NCI-H774 (cell line): Measurements from ENCODE around the gene SVEP1.
"Not testable (repeated sequence)": the region's sequence is repeated elsewhere in the genome, so short reads cannot be mapped to it uniquely, and the experiment has no call there.

Experiments used
- DNase-seq: peaks from one replicate; lab custom pipeline; 2025; lab: John Stamatoyannopoulos, UW

SVEP1 gene

DNA sequence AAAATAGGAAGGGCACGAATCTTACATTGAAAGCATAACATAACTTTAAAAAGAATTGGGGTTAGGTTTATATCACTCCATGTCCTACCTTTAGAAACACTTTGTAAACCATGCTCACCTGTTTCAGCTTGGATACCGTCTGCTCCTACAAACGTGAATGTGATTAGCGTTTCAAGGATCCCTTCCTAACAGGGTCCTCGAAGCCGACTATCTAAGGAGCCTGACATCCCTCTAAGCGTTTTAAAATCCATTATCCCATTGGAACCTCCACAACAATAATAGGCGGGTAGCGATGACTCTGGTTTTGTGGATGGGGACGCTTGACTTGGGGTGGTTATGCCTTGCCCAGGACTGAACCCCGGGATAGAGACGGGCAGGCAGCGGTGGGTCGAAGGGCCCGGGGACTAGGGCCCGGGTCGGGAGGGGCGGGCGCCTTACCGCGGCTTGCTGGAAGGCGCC lies 937 bp downstream of the SVEP1 start:
- DNase-seq = no peak

DNA sequence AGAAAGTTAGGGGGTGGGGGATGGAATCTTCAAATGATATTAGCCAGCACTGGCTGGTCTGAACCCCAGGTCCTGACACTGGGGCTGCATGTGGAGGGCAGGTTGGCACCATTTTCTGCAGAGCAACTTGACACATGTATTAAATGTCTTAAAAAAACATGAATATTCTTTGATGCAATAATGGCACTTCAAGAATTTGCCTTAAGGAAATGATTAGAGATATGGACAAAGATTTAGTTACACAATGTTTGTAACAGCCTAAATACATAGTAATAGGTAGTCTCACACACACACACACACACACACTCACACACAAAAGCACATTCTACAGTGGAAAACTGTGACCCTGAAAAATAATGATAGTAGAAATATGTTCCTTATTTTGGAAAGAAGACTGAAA lies 3.6 kb downstream of the SVEP1 start:
- no peak for DNase-seq

DNA sequence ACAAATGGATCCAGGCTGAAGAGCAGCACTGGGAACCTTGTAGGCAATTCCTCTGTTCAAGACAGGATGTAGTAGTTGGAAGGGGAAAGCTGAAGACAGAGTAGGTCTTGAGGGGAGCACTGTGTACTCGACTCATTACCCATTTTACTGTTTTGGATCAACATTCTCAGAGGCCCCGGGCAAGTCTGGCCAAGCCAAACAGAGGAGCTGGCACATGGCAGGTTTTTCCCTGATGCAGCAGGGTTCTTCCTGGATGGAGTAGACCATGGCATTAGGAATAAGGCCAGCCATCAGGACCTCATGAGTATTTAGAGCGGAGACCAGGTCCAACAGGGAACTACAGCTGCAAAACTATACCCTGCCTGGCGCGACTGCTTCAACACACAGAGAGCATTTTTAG lies 4.4 kb downstream of the SVEP1 start:
- no peak for DNase-seq

- no peak for DNase-seq
Measured at GRCh38 chr9:110573305-110573704, 6.2 kb downstream of the SVEP1 start.

GRCh38 chr9:110571801-110572483 lies 7.6 kb downstream of the SVEP1 start:
- no peak for DNase-seq

DNA sequence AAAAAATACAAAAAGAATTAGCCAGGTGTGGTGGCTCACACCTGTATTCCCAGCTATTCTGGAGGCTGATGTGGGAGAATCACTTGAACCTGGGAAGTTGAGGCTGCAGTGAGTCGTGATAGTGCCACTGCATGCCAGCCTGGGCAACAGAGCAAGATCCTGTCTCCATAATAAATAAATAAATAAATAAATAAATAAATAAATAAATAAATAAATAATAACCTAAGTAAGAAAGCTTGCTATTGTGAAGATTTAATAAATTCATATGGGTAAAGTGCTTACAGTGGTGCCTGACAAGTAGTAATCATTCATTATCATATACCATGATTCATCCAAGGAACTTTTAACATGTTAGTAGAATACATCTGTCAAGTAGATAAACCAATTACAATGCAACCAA lies 13.4 kb downstream of the SVEP1 start:
- no peak for DNase-seq

DNA sequence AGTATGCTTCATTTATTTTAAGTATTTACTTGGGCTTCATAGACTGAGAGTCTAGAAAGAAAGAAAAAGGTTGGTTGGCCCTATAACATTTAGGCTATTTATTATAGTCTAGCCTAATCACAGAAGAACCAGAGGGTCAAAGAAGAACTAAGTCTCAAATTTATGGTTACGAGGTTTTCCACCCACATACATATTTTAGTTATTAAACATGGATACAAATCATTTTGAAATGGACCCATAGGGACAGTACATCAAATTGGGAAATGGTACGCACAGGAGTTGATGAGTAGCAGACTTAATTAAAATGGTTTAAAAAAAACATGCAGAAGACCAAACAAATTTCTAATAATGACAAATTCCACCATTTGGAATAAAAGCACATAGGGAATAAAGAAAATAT lies 17.7 kb downstream of the SVEP1 start:
- no peak for DNase-seq

DNA sequence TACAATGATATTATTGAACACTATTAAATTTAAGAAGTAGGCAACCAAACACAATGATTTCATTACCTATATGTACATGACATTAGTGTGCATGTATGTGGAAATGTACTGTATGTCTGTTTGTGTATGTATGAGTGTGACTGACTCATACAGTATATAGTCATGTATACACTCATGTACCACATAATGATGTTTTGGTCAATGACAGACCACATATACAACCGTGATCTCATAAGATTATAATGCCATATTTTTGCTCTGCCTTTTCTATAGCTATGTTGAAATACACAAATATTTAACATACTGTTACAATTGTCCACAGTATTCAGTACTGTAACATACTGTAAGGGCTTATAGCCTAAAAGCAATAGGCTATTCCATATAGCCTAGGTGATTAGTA lies 19.7 kb downstream of the SVEP1 start:
- DNase-seq = no peak

- DNase-seq = no peak
Measured at GRCh38 chr9:110555551-110556331, 23.8 kb downstream of the SVEP1 start.

GRCh38 chr9:110546411-110546871 lies 33.1 kb downstream of the SVEP1 start:
- DNase-seq = no peak

DNA sequence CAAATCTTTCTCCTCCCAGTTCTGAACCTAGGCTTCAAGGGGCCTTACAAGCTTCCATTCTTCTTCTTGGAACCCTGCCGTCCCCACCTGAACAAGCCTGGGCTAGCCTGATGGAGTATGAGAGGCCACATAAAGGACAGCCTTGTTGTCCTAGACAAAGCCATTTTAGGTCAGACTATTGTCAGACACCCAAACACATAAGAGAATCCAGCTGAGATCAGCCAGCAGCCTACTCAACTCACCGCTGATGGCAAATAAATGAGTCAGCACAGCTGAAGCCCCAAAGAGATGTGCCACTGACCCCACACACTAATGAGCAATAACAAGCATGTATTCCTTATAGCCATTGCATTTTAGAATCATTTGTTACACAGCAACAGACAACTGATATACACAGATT lies 33.8 kb downstream of the SVEP1 start:
- DNase-seq = peak; percentile 40

DNA sequence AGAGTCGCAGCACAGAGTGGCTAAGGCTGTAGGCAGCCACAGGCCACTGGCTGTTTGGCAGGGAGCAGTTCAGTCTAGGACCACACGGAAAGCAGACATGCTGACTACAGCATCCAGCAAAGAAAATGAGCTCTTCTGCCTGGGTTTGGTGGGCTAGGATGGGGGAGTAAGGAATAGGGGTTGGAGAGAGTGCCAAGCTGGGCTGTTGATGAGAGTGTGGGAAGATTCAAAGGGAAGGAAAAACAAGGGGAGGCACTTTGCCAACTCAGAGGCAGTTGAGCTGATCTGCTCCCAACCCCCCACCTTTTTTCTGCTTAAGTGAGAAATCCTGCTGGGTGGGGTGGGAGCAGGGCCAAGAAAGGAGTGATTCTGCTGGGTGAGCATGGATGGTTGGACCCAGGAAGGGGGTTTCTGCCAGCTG lies 35.9 kb downstream of the SVEP1 start:
- DNase-seq = no peak

DNA sequence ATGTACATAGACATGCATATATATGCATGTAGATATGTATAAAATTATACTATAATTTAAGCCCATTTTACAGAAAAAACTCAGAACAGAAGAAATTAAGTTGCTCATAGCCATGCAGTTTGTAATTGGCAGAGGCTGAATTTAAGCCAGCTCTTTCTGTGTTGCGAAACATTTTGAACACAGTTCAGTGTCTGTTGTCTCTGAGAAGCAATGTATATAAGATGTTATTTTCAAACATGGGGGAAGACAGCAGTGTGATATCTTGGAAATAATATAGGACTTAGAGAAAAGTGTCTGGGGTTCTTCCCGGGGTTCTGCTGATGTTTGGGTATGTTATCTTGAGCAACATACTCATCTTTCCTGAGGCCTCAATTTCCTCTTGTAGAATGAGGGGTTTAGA lies 37.6 kb downstream of the SVEP1 start:
- no peak for DNase-seq

- DNase-seq = no peak
Measured at GRCh38 chr9:110538647-110539041, 40.9 kb downstream of the SVEP1 start.

- DNase-seq = no peak
Measured at GRCh38 chr9:110537841-110538646, 41.5 kb downstream of the SVEP1 start.

GRCh38 chr9:110536822-110537221 lies 42.7 kb downstream of the SVEP1 start:
- no peak for DNase-seq

DNA sequence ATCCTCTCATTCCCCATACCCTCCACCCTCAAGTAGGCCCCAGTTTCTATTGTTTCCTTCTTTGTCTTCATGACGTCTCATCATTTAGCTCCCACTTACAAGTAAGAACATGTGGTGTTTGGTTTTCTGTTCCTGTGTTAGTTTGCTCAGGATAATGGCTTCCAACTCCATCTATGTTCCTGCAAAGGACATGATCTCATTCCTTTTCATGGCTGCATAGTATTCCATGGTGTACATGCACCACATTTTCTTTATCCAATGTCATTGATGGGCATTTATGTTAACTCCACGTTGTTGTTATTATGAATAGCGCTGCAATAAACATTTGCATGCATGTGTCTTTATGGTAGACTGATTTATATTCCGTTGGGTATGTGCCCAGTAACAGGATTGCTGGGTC lies 45.4 kb downstream of the SVEP1 start:
- not testable (repeated sequence) for DNase-seq

DNA sequence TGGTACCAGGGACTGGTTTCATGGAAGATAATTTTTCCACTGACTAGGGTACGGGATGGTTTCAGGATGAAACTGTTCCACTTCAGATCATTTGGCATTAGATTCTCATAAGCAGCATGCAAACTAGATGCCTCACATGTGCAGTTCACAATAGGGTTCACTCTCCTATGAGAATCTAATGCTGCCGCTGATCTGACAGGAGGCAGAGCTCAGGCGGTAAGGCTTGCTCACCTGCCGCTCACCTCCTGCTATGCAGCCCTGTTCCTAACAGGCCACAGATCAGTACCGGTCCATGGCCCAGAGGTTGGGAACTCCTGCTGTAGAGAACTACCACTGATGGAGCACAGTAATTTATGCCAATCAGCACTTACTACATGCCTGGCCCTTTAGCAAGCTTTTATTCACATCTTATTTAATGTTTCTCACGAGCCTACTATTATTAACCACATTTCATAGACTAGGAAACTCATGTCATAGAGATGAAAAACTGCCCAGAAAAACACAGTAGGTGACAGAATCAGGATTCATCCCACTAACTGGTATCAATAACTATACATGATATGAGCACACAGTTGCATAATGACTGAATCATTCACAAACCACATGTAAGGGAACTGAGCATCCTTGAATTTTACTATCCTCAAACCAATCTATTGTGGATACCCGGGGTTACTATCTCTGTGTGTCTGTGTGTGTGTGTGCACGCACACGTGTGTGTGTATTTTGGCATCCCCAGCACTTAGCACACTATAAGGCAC lies 46.5 kb downstream of the SVEP1 start:
- no peak for DNase-seq

DNA sequence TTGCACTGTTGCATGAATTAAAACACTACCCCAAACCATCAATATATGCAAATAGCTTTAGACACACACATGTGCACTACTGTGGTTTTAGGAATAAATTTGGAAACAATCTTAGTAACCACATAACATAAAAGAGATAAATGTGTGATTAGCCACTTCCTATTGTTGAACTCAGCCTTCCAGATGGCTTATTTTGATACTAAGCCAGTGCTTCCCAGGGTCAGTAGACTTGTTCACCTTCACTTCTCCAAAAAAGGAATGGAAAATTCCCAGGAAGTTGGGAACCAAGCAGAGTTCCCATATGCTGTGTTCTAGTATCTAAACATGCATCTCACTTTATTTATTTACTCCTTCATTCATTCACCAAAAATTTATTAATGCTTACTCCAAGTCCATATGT lies 47.8 kb downstream of the SVEP1 start:
- no peak for DNase-seq

DNA sequence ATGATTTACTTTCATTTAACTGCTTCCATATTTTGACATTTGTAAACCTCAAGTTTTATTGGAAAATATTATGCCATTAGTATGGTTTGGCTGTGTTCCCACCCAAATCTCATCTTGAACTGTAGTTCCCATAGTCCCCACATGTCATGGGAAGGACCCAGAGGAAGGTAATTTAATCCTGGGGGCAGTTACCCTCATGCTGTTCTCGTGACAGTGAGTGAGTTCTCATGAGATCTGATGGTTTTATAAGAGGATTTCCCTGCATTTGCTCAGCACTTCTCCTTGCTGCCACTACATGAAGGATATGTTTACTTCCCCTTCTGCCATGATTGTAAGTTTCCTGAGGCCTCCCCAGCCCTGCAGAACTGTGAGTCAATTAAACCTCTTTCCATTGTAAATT lies 48.3 kb downstream of the SVEP1 start:
- not testable (repeated sequence) for DNase-seq

DNA sequence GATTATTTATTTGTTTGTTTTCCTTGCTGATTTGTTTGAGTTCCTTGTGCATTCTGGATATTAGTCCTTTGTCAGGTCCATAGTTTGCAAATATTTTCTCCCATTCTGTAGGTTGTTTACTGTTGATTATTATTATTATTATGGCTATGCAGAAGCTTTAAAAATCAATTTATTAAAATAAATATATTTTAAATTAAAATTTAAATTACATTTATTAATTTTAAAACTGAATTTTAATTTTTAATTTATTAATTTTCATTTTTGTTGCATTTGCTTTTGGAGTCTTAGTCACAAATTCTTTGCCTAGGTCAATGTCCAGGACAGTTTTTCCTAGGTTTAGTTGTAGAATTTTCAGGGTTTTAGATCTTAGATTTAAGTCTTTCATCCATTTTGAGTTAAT lies 50.9 kb downstream of the SVEP1 start:
- no peak for DNase-seq

DNA sequence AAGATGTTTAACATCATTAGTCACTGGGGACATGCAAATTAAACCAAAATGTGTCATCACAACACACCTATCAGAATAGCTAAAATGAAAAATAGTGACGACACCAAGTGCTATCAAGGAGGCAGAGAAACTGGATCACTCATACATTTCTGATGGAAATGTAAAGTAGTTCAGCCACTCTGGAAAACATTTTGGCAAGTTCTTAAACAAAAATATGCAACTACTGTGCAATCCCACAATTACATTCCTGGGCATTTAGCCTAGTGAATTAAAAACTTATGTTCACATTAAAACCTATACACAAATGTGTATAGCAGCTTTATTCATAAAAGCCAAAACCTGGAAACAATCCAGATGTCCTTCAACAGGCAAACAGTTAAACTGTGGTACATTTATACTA lies 53.1 kb downstream of the SVEP1 start:
- DNase-seq = no peak
